Inferior parietal cortex (tissue), 1 donor: ENCODE measurements around the gene CFAP46.
"Not testable (repeated sequence)": the region's sequence is repeated elsewhere in the genome, so short reads cannot be mapped to it uniquely, and the experiment has no call there.

Source experiments
- DNase-seq: peaks from one replicate; pipeline ENCODE4 v3.0.0-alpha.2; 2016; ENCODE audit errors: extremely low spot score

The CFAP46 gene

GRCh38 chr10:132774902-132775863, 167.2 kb downstream of the CFAP46 start:
- no peak for DNase-seq

- DNase-seq: no peak
Observed at GRCh38 chr10:132774181-132774901, 168.0 kb downstream of the CFAP46 start.

GRCh38 chr10:132772816-132773215, 169.6 kb downstream of the CFAP46 start:
- DNase-seq: not testable (repeated sequence)

GRCh38 chr10:132770061-132771021, 172.0 kb downstream of the CFAP46 start:
- DNase-seq: no peak

- no peak for DNase-seq
Observed at GRCh38 chr10:132768346-132769248, 173.8 kb downstream of the CFAP46 start.

- DNase-seq: no peak
Observed at GRCh38 chr10:132766291-132766690, 176.1 kb downstream of the CFAP46 start.

- DNase-seq: no peak
Observed at GRCh38 chr10:132765435-132765834, 176.9 kb downstream of the CFAP46 start.

GRCh38 chr10:132764108-132764507, 178.3 kb downstream of the CFAP46 start:
- no peak for DNase-seq

GRCh38 chr10:132763545-132763944, 178.8 kb downstream of the CFAP46 start:
- no peak for DNase-seq

GRCh38 chr10:132762267-132762666, 180.1 kb downstream of the CFAP46 start:
- no peak for DNase-seq

GRCh38 chr10:132761395-132762060, 180.8 kb downstream of the CFAP46 start:
- no peak for DNase-seq

- no peak for DNase-seq
Observed at GRCh38 chr10:132758865-132759264, 183.5 kb downstream of the CFAP46 start.
